GM19240 (cell line): ENCODE results near the gene IP6K3.

ENCODE experiments used
- DNase-seq: peaks from one replicate; pipeline ENCODE4 v3.0.0; 2011; ENCODE audit warnings: low spot score; ENCODE audit not compliant: insufficient read length

IP6K3 gene

DNA sequence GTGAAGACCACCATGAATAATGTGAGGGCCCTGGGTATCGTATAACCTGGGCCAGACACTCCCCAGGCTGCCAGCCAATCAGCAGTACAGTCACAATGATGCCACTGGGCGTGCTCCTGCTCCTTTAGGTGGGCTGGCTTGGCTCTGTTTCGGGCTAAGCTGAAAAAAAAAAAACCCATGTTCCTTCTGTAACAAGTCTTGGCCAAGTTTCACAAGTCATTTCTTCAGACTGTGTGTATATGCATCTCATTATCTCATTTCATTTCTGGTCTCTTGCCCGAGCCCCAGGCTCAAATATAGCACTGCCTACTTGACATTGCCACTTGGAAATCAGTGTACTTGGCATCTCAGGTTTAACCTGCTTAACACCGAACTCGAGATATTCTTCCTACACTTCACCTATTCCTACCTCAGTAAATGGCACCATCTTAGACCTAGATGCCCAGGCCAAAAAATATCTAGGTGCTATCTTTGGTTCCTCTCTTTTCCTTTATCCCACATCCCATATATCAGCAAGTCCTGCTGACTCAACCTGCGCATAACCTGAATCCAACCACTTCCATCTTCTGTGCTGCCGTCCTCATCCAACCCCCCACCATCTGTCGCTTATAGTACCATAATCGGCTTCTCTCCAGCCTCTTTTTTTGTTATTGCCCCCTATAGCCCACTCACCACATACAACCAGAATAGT lies 37.0 kb downstream of the IP6K3 start:
- no peak for DNase-seq

DNA sequence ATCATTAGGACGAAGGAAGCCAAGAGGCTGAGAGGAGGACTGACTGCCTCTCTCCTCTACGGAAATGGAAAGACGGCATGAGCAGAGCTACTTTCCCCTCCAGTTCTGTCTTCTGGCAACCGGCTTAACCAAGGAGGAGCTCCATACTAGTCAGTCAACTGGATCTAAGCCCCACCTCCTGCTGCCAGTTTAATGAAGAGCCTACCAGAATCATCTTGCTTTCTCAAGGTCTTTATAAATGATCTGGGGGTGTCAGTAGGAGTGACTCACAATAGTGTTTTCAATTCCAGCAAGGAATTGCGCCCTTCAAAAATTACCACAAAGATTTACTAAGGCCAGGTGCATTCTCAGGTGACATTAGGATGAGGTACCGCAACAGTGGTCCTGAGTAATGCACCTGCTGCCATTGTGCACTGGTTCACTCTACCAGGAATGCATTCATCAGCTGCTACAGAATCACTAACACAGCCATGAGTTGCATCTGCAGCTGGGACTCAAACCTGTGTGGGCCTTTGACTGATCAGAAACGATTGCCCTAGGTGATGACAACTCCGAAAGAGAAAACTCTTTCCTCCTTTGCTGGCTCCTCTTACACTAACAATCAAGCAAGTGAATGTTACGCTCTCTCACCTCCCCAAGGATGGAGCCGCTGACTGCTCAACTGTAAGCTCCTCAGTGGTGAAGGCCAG lies 38.0 kb downstream of the IP6K3 start:
- DNase-seq, result no peak

DNA sequence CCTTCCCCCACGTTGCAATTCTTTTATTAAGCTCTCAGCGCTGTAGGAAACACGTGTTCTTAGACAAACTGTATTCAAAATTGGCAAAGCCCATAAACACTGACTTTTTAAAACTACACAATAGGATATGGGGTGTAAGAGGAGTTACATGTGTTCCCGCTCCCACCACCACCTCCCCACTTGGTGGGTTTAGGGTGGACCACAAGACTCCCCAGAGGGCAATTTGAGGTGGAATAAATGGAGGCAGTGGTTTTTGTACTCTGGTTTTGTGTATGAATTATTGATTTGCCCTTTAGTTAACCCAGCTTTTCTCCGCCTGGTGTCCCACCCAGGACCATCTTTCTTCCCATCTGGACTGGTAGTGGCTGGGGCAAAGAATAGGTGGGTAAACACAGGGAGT lies 38.9 kb downstream of the IP6K3 start:
- DNase-seq, result no peak

DNA sequence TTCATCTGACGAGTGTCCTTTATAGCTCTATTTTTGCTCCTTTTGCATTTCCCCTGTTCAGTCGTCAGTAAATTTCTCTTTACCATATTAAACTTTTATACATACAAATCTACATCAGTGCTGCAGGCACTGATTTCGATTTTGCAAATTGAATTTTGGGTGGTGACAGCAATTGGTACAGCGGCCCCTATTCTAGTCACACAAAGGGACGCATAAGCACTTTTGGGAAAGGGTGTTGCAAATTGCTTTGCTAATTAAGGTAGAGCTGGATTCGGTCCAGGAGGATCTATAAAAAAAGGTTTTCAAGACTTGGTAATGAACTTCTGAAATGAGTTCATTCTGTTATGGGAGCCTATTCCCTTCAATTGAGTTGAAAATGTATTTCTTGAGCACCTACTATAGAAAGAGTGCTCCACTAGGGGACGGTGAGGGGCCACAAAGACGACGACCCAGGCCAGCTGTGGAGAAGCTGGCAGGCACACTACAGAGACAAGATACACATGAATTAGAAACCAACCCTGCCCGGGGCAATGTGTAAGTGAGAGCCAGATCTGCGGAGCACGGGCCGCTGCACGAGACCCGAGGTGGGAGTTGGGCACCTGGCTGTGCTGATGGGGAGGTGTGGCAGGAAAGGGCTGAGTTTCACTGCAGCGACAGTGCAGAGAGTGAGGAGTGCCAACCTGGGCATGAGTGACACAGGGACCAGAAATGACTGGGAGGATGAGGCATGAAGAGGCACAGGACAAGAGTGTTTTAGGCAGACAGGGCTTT lies 40.6 kb downstream of the IP6K3 start:
- DNase-seq, result no peak

DNA sequence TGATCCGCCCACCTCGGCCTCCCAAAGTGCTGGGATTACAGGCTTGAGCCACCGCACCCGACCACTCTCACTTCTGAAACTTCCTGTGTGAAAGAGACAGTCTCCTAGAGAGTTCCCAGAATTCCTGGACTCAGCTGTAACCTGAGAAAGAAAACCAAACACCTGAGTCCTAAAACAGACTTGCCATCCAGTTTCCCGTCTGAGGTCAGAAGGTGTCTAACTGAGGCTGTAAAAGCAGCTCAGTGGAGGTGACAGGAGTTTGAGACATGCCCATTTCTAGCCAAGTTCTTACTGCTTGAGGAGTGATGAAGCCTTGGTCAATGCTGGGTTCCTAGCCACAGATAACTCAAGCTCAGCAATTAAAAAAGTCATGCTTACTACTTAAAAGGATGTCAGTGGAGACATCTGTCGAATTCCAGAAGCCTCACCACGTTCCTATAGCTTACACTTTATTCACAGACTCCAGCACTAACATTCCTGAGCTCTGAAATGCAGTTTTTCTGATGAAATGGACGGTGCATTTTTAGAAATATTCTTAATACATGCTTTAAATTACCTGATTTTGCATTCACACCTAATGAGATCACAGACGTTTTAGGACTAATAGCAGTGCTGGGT lies 41.3 kb downstream of the IP6K3 start:
- DNase-seq, result no peak

DNA sequence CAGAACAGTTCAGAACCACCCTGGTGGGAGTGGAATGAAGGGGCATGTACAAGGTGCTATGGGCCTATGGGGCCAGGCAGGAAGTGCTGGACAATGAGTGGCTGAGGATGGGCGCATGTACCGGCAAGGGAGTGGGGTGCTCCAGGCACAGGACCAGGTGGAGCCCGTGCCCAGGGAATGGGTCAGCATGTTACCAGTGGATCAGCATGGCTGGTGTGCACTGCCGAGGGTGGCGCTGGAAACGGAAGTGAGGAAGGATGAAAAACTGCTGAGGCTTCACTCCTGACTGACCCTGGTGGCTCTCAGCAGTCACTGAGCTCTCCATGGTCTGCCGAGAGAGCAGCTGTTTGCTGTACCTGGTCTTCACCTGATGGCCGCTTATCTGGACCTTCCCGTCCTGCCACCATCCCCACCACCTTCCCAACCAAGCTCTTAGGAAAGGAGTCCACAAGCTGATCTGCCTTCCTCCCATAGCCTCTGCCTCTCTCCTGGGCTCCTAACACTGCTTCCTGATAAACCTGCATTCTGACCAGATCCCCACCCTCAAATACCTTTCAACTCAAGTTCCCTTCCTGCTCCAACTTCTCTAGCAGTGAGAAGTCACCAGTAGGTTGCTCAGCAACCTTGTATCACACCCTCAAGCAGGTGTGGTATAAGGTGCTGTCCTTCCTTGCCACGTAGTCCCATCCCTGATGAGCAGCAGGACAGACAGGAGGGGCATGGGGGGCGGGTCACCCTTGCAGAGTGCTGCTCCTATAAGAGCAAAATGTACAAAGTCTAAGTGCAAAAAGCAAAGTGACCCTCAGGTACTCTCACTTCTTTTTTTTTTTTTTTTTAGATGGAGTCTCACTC lies 42.3 kb downstream of the IP6K3 start:
- no peak for DNase-seq

DNA sequence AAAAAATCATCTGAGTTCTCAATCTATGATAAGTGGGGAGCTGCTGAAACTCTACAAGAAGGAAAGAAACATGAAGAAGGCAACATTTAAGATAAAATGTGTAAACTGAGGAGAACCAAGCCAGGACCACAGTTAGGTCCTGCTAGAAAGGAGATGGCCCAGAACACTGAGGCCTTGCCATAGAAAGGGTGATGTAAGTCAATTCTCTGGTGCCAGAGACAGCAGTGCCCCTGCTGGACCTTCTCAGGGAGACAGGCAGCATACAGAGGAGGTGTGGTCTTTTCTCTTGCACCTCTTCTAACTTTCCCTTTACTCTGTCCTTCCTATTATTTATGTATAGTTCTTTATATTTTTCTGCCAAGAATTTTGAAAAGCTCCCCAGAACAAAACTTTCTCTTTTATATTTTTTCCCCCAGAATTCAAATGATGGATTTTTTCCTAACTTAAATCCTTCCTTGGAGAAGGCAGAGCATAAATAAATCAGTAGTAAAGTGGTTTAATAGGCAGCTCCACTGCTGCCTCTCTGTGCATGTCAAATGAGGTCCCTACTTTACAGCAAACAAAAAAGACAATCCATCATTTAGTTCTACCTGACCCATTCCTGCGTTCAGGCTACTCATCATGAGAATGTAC lies 44.2 kb downstream of the IP6K3 start:
- no peak for DNase-seq

DNA sequence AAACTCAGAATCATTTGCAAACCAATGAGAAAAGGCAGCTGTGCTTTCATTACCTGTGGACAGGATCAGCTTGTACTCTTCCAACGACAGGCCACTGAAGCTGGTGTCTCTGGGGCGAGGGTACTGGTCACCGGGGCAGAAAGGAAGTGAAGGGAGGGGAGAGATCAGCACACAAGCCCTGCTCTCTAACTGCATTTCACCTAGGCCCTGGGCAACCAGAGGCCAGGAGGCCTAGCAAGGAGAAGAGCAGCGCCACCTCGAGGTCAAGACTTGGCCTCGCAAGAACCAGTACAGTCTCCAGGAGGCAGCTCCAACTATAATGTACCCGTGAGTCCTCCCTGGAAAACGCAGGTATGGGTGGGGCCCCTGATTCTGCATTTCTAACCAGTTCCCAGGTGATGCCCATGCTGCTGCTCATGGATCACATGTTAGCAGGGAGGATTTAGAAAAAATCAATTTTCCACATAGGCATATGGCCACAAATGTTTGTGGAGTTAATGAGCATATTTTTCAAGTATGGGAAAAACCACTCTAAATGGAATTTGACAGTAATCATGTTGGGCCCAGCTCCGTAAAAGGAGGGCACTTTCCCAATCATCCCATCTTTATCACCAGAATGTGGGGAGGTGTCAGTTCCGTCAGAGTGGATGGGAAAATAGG lies 46.2 kb downstream of the IP6K3 start:
- peak; percentile 70 for DNase-seq

DNA sequence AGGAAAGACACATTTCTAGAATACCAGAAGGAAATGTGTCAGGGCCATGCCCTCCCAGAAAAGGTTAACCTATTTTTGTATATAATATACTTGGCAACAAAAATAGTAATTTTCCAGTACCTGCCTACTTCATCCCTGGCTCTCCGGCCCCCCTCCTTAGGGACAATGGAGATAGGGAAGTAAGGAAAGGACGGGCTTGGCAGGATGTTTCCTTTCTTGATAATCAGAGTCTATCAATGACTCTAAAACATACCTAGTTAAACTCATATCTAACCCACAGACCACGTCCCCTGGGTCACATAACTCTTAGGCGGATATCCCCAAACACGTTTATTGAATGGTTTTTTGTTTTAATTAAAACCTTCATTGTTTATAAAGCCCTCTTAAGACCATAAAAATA lies 47.0 kb downstream of the IP6K3 start:
- DNase-seq, result no peak

DNA sequence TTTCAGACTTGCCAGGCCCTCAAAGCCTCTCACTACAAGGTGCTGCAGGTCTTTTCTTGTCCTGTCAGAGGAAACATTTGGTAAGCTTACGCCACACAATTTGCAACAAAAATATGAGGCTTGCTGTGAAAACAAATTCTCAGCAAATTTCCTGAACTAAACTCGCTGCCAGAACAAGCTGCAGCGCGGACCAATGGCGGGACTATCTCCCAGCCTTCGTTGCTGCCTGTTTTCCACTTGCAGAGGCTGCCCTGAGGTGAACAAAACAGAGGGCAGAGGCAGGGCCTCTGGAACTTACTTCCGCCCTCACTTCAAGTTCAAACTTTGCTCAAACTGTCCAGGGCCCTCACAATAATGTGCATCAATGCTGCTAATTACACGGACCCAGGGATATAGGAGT lies 47.6 kb downstream of the IP6K3 start:
- no peak for DNase-seq

DNA sequence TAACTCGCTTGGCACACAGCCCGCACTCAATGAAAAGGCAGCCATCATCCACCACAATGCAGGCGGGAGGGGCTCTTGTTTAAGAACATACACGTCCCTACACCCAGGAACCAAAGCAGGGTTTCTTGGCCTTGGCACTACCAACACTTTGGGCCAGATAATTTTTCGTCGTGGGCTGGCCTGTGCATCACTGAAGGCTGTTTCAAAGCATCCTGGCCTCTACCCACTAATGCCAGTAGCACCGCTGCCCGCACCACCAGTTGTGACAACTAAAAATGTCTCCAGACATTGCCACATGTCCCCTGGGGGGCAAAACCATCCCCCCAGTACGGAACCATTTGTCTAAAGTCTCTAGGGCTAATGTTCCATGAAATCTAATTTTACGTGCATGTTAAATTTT lies 48.2 kb downstream of the IP6K3 start:
- no peak for DNase-seq

DNA sequence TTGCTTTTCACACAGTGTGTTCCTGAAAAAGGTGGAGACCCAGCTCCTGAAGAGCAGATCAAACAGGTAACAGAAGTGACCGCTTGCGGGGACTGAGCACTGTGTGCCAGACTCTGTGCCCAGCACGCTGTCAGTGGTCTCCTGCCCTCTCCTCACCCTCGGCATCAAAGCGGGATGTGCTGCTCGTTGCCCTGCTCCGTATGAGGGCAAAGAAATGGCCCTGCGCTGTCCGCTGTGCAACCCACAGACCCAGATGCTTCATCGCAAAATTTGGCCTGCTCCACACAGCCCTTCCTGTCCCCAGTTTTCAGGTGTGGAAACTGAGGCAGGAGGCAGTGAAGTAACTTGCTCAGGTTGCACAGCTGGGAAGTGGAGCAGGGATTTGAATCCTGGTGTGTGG lies 48.9 kb downstream of the IP6K3 start:
- DNase-seq, result no peak

DNA sequence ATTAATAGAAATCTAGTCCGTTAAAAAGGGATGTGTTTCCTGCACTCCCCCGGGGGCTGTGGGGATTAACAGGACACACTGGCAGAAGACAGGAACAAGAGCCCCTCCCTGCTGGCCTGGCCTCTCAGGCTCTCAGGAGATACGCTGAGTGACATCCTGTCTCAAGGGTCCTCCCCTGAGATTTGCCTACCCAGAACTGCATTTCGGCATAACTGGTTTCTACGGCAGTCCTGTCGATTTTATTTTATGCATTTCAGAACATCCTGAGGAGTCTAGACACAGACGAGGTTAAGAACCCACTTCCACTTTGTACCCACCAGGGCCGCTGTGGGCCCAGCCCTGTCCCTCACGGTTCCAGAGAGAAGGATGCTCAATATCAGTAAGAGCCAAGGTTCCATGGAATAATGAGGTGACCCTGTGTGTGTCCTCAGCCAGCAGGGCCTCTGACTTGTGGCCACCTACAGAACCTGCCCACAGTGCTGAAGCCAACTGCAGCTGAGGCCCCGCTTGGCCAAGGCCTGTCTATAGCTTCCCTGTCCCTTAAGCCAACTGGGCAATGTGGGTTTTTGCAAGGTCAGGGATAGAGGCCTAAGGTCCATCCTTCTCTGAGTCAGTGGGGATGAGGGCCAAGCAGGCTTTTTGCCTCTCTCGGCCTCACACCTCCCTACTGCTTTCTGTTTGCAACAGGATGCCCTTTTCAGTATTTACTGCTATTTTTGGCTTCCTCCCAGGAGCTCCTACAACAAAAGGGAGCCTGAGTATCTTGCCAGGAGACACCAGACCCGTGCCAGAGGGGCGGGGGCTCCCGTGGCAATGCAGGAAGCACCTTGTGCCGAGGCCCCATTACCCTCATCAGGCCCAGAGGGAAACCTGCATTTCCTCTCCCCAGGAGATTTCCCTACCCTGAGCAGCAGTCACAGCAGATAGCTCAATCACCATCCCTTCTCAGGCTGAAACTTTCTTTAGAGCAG lies 49.9 kb downstream of the IP6K3 start:
- no peak for DNase-seq

DNA sequence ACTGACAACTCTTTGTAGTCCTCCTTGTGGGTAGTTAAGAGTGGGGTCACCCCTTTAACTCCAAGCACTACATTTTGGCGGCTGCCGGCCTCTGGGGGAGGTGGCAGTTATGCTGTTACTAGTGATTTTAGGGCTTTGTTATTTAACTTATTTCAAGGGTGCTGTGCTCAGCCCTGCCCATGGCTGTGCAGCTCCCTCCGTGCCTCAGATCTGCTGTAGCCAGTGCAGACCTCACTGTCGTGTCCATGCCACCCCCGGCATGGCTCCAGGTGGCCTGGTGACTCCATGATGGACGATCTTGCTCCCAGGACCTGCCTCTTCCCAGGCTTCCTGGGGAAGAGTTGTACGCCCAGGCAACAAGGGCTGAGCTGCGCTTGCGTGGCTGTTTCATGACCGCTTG lies 50.6 kb downstream of the IP6K3 start:
- no peak for DNase-seq

DNA sequence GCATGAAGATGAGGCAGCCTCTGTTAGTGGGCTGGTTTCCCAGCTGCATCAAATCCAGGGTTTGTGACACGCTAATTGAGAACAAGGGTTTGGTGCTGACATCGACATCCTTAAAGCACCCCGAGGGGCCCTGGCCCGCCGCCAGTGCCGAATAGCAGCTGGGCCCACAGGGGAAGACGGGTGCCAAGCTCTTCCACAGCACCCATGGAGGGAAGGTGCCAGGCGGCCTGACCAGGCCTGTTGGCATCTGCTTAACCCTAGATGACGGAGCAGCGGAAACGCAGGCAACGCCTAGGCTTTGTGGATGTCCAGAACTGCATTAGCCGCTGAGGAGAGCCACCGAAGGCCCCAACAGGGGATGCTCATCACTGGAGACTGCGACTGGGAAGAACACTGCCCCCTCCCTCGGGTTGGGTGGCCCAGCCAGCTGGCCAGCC lies 51.2 kb downstream of the IP6K3 start:
- DNase-seq, result no peak

DNA sequence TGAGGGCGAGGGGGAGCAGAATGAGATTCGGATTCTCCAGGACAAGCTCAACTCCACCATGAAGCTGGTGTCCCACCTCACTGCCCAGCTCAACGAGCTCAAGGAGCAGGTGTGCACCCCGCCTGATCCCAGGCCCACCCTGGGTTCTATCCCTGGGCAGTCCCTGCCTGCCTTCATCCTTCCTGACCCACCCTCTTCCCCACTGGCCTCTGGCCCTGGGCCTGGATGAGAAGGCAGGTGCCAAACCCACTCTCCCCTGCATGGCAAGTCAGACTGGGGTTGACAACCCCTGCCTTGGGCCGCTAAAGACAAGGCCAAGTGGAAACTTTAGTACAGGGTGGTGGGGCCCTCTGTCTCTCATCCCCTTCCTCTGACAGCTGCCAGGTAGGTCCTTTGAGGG lies 51.7 kb downstream of the IP6K3 start:
- DNase-seq, result no peak

DNA sequence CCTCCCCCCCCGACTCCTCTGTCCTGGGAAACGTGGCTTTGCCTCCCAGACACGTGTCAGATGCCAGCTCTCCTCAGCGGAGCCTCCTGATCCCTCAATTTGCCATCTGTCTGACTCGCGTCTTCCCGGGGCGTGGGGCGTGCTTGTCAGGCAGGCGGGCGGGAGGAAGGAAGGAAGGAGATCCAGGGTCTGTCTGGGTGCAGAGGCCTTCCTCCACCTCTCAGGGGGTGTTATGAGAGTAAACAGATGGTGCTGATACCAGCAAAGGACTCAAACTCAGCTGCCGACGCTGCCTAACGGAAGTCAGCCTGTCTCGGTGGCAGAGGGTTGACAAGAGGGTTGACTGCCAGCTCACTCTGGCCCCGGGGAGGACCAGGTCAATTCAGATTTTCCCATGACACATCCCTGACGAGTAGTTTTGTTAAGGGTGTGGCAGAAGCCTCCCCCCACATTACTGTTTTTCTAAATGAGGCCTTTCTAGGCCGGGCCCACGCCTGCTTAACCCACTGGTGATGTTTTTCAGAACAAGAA lies 52.2 kb downstream of the IP6K3 start:
- DNase-seq, result no peak

DNA sequence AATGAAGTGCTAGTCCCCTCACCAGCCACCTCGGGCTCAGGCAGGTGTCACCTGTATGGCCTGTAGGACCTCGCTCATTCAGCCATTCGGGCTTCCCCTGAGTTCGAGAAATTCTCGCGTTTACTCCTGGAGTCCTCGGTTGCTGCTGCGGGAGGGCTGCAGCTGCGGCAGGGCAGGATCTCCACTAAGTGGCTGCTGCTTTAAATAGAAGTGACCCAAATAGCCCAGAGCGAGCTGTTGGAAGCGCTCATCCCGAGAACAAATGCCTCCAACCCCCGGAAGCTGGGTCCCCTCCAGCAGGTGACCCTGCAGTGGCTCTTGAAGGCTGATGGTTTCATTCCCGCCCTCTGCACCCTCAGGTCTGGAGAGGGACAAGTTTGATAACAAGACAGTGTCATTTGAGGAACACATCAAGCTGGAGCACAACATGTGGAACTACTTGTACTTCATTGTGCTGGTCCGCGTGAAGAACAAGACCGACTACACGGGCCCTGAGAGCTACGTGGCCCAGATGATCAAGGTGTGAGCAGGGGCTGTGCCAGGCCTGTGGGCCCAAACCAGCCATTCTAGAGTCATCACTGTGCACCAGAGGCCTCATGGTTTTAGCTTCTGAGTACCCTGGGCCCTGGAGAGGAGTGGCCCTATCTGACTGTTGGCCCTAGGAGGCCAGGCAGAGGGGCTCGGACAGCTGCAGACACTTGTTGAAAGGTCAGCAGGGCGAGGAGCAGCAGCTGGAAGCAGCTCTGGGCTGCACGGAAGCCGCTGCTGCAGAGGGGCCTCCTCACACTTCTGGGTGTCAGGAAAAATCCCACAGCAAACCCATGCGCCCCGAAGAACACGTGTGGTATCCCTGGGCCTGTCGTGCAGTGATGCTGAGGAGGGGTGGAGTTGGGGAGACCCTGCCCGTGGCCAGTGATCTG lies 53.3 kb downstream of the IP6K3 start:
- DNase-seq, result no peak
